Breast epithelium (tissue), 4 donors: Measurements from ENCODE around the gene NOP53. TPM values are rescaled to one million over a fixed set of nuclear protein-coding genes. Genes with fewer than 3 reads are reported as not detected.

Experiments
- DNase-seq, 2 donors: peaks; one replicate each; pipeline ENCODE4 v3.0.0-alpha.2; 2019; ENCODE audit warnings: low spot score in 2 of 2
- H3K27ac ChIP-seq, 2 donors: fragments of 200-600 bp; sonication (generic) in 1 of 2; one replicate each; pipeline ENCODE4 v1.5.1; 2016 to 2019; ENCODE audit warnings: mild to moderate bottlenecking in 1 of 2
- H3K27me3 ChIP-seq, 2 donors: fragments of 200-600 bp; sonication (generic) in 1 of 2; one replicate each; pipeline versions ENCODE4 v1.5.1 to v1.6.0; 2017 to 2019; ENCODE audit warnings: control low read depth in 1 of 2, mild to moderate bottlenecking in 1 of 2
- H3K36me3 ChIP-seq: fragments of 200-600 bp; one replicate; pipeline ENCODE4 v1.5.1; 2019
- H3K4me1 ChIP-seq, 2 donors: fragments of 200-600 bp; sonication (generic); one replicate each; pipeline ENCODE4 v1.5.1; 2016 to 2019; ENCODE audit warnings: control low read depth in 1 of 2
- H3K4me3 ChIP-seq, 3 donors: fragments of 200-600 bp; sonication (generic); 1 replicate in 2 of 3; 2 replicates in 1 of 3; pipeline ENCODE4 v1.5.1; 2016 to 2019; ENCODE audit warnings: mild to moderate bottlenecking in 3 of 3, moderate library complexity in 2 of 3
- H3K9me3 ChIP-seq, 2 donors: fragments of 200-600 bp; sonication (generic) in 1 of 2; one replicate each; pipeline ENCODE4 v1.5.1; 2016 to 2019; ENCODE audit warnings: control low read depth in 1 of 2
- POLR2A ChIP-seq: fragments of 450-650 bp; IDR thresholded peaks from one replicate; pipeline ENCODE4 v1.6.1; 2016; ENCODE audit warnings: antibody characterized with exemption, mild to moderate bottlenecking, moderate library complexity
- POLR2AphosphoS5 ChIP-seq, 3 donors: sonication (generic); formaldehyde crosslinking; IDR thresholded peaks; one replicate each; pipeline ENCODE4 v1.6.1; 2017; ENCODE audit warnings: antibody characterized with exemption in 3 of 3
- intact Hi-C: fragments of 100-400 bp; cut with DNase I; formaldehyde crosslinking; loops from one replicate; pipeline ENCODE4 v1.15.1; 2023; ENCODE audit warnings: low total_unique reads
- total RNA-seq, 3 donors: library from RNA; depleted of rRNA; stranded (reverse); fragments of >200 nt; gene quantifications; one replicate each; pipeline ENCODE4 v1.1.0, GENCODE V29; 2016
- TF ChIP-seq, protein P1 (sequence below), 3 donors: fragments of 450-650 bp; IDR thresholded peaks; one replicate each; pipeline ENCODE4 v1.5.1; 2016 to 2017; ENCODE audit warnings: antibody characterized with exemption in 3 of 3, mild to moderate bottlenecking in 3 of 3, moderate library complexity in 3 of 3

NOP53 gene
- total RNA-seq, 3 donors from 2014 or later: 391 to 498 (median 457) TPM

DNA sequence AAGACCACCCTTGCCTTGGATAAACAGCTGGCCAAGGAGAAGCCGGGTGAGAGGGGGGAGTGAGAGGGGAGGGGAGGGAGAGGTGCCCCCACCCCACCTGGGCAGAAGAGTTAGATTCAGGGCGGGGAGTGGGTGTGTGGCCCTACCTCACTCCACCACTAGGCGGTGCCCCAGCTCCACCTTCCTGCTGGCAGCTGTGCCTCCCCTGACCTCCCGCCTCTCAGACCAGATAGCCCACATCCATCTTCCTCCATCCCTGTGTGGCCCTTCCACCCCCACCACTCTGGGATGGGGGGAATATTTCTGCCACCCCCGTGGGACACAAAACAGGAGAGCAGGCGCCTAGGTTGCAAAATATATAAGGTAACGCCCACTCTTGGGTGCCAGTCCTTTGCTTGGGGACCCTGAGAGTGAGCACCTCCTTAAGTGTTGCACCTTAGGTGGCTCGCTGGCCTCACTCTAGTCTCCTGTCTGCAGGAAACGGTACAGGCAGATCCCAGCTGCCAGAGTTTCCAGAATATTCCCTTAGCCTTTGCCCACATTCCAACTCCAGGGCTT is 45.9 kb upstream of the NOP53 start:
- no peak overlapping the region for H3K27ac ChIP-seq
- TF ChIP-seq, protein P1, sequence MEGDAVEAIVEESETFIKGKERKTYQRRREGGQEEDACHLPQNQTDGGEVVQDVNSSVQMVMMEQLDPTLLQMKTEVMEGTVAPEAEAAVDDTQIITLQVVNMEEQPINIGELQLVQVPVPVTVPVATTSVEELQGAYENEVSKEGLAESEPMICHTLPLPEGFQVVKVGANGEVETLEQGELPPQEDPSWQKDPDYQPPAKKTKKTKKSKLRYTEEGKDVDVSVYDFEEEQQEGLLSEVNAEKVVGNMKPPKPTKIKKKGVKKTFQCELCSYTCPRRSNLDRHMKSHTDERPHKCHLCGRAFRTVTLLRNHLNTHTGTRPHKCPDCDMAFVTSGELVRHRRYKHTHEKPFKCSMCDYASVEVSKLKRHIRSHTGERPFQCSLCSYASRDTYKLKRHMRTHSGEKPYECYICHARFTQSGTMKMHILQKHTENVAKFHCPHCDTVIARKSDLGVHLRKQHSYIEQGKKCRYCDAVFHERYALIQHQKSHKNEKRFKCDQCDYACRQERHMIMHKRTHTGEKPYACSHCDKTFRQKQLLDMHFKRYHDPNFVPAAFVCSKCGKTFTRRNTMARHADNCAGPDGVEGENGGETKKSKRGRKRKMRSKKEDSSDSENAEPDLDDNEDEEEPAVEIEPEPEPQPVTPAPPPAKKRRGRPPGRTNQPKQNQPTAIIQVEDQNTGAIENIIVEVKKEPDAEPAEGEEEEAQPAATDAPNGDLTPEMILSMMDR (IDR thresholded peaks at IDR 0.05): peak; percentile 57 to 71 (median 65)
- TF ChIP-seq POLR2A: no peak
- H3K27me3 ChIP-seq: no peaks in the 10 kb centered on the region
- no peaks in the 10 kb centered on the region for H3K9me3 ChIP-seq
- H3K4me3 ChIP-seq: no peak overlapping the region
- intact Hi-C loops: loop anchor here (5.0 kb wide), 2 partner anchors 1418 to 1902 kb away; partner anchors contain the start of genes C19orf73 and PPFIA3
- H3K36me3 ChIP-seq: peaks cover 10% of the 10 kb centered on the region
- no peaks in the 10 kb centered on the region for H3K4me1 ChIP-seq
- peak in 1 of 2 donors; percentile 68 for DNase-seq

DNA sequence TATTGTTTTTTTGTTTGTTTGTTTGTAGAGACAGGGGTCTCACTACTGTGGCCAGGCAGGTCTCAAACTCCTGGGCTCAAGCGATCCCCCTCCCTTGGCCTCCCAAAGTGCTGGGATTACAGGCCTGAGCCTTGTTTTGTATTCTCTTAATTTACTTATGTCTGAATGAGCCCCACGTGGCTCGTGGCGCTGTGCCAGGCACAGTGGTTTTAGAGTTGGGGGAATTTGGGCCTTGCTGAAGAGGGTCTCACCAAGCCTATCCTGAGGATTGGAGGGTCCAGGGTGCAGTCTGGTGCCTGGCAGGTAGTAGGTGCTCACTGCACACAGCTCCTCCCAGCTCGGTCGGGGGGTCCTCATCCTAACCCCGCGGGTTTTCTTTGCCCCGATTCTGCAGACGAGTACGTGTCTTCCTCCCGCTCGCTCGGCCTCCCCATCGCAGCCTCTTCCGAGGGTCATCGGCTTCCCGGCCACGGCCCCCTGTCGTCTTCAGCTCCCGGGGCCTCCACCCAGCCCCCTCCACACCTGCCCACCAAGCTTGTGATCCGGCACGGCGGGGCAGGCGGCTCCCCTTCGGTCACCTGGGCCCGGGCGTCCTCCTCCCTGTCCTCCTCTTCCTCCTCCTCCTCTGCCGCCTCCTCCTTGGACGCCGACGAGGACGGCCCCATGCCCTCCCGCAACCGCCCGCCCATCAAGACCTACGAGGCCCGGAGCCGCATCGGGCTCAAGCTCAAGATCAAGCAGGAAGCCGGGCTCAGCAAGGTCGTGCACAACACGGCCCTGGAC is 44.2 kb upstream of the NOP53 start:
- Histone ChIP-seq H3K4me3 (no peak overlapping the region), H3K27ac (no peak overlapping the region), H3K27me3 (no peaks in the 10 kb centered on the region), H3K4me1 (no peaks in the 10 kb centered on the region), H3K9me3 (no peaks in the 10 kb centered on the region), H3K36me3 (peaks cover 10% of the 10 kb centered on the region)
- TF ChIP-seq POLR2AphosphoS5 (IDR thresholded peaks at IDR 0.05): no peak
- intact Hi-C loops: loop anchor here (2.0 to 5.0 kb wide), 2 partner anchors 89 to 262 kb away; no protein-coding TSS in a partner anchor
- DNase-seq: no peak

DNA sequence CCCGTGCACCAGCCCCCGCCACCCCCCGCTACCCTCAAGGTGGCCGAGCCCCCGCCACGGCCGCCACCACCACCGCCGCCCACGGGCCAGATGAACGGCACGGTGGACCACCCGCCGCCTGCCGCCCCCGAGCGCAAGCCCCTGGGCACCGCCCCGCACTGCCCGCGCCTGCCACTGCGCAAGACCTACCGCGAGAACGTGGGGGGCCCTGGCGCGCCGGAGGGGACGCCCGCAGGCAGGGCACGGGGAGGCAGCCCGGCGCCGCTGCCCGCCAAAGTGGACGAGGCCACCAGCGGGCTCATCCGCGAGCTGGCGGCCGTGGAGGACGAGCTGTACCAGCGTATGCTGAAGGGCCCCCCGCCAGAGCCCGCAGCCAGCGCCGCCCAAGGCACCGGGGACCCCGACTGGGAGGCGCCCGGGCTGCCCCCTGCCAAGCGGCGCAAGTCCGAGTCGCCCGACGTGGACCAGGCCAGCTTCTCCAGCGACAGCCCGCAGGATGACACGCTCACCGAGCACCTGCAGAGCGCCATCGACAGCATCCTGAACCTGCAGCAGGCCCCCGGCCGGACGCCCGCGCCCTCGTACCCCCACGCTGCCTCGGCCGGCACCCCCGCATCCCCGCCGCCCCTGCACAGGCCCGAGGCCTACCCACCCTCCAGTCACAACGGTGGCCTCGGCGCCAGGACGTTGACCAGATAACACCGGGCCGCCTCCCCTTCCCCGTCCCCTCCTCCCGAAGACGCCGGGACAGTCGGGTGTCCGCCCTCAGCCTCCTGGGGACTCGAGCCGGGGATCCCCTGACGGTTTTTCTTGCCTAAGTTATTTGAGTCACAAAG is 43.4 kb upstream of the NOP53 start:
- TF ChIP-seq POLR2AphosphoS5 (IDR thresholded peaks at IDR 0.05) (no peak), POLR2A (no peak)
- TF ChIP-seq, protein P1 (IDR thresholded peaks at IDR 0.05): no peak
- Histone ChIP-seq H3K36me3 (peaks cover 10% of the 10 kb centered on the region), H3K4me3 (no peak overlapping the region), H3K4me1 (no peaks in the 10 kb centered on the region), H3K9me3 (no peaks in the 10 kb centered on the region), H3K27me3 (no peaks in the 10 kb centered on the region), H3K27ac (no peak overlapping the region)
- intact Hi-C loops: loop anchor here (2.0 to 5.0 kb wide), 2 partner anchors 90 to 263 kb away; no protein-coding TSS in a partner anchor
- DNase-seq: no peak

DNA sequence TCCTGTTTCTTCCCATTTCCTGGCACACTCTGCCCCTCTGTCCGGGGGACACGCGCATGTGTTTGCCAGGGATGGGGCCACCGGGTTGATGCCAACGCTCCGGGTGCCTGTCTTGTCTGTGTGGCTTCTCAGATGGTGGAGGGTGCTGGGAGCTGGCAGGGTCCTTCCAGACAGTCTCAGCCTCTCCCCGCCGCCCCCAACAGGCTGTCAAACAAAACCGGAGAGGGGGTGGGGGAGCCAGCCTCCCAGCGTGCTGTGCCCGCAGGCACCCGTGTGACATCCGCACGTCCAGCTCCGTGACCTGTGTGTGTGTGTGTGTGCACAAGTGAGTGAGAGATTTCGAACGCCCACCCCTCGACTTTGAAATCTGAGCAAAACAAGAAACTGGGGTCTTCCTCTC is 42.7 kb upstream of the NOP53 start:
- Histone ChIP-seq H3K4me1 (no peaks in the 10 kb centered on the region), H3K27me3 (no peaks in the 10 kb centered on the region), H3K9me3 (no peaks in the 10 kb centered on the region), H3K36me3 (peaks cover 10% of the 10 kb centered on the region), H3K27ac (no peak overlapping the region), H3K4me3 (no peak overlapping the region)
- intact Hi-C loops: loop anchor here (5.0 kb wide), 1 partner anchor 90 kb away; no protein-coding TSS in a partner anchor
- TF ChIP-seq POLR2AphosphoS5 (IDR thresholded peaks at IDR 0.05) (no peak), POLR2A (no peak)
- TF ChIP-seq, protein P1 (IDR thresholded peaks at IDR 0.05): no peak
- DNase-seq: no peak

DNA sequence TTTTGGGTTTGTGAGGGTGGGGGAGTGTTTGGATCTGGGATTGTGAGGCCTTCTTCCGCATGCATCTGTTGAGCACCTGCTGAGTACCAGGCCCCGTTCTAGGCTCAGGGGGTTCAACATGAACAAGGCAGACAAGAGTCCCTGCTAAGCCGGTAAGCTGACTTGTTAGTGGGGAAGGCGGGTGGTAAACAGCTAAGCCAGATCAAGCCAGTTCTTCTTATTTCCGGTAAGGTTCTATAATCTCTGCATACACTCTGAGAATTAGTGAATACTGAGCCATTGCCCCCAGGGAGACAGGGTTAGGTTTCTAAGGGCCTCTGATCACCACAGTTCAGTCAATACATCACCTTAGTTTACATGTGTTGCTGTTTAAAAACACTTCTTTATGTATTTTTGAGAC is 42.0 kb upstream of the NOP53 start:
- no peak for DNase-seq
- TF ChIP-seq POLR2AphosphoS5 (IDR thresholded peaks at IDR 0.05): no peak
- TF ChIP-seq POLR2A: no peak
- TF ChIP-seq, protein P1 (IDR thresholded peaks at IDR 0.05): no peak
- Histone ChIP-seq H3K4me3 (no peak overlapping the region), H3K4me1 (no peaks in the 10 kb centered on the region), H3K27me3 (no peaks in the 10 kb centered on the region), H3K27ac (no peak overlapping the region), H3K36me3 (peaks cover 10% of the 10 kb centered on the region), H3K9me3 (no peaks in the 10 kb centered on the region)
- intact Hi-C loops: loop anchor here (5.0 kb wide), 1 partner anchor 91 kb away; no protein-coding TSS in a partner anchor
